Keratinocyte (primary cell): ENCODE results near the gene CTNNA3. TPM values are rescaled to one million over a fixed set of nuclear protein-coding genes. Genes with fewer than 3 reads are reported as not detected.

Experiments used
- DNase-seq: peaks from one replicate; pipeline ENCODE4 v3.0.0-alpha.2; 2011; ENCODE audit warnings: low read depth, missing footprints, low spot score
- FAIRE-seq: peaks from 2 replicates; lab custom pipeline; 2011; peaks lifted over from hg19 to GRCh38; lab: Jason Lieb, UNC
- H2AFZ ChIP-seq: 2 replicates; pipeline ENCODE4 v1.6.0; 2012; ENCODE audit warnings: low read length, control low read depth, inconsistent platforms; ENCODE audit not compliant: control insufficient read depth
- H3K27ac ChIP-seq: 2 replicates; pipeline ENCODE4 v1.5.1; 2011; ENCODE audit warnings: low read length; ENCODE audit not compliant: control insufficient read depth, insufficient read depth
- H3K27me3 ChIP-seq: 3 replicates; pipeline ENCODE4 v1.6.0; 2011; ENCODE audit warnings: low read length; ENCODE audit not compliant: control insufficient read depth, insufficient read depth; ENCODE audit errors: extremely low read depth
- H3K36me3 ChIP-seq, 2 experiments: 2 replicates in 1 of 2; 3 replicates in 1 of 2; pipeline ENCODE4 v1.5.1; 2011; ENCODE audit warnings: low read length in 2 of 2, mild to moderate bottlenecking in 1 of 2; ENCODE audit not compliant: control insufficient read depth in 2 of 2, insufficient read depth in 2 of 2; ENCODE audit errors: extremely low read depth in 1 of 2
- H3K4me1 ChIP-seq: 3 replicates; pipeline ENCODE4 v1.5.1; 2011; ENCODE audit warnings: low read length; ENCODE audit not compliant: control insufficient read depth, insufficient read depth; ENCODE audit errors: extremely low read depth
- H3K4me2 ChIP-seq: 3 replicates; pipeline ENCODE4 v1.6.0; 2011; ENCODE audit warnings: low read depth, low read length; ENCODE audit not compliant: control insufficient read depth, insufficient read depth; ENCODE audit errors: extremely low read depth
- H3K4me3 ChIP-seq, 3 experiments: fragments of 200-600 bp in 1 of 3; sonication (generic) in 1 of 3; 2 replicates in 2 of 3; 3 replicates in 1 of 3; pipeline ENCODE4 v1.5.1; 2011 to 2016; ENCODE audit warnings: low read length in 3 of 3, mild to moderate bottlenecking in 3 of 3, control low read depth in 2 of 3, inconsistent platforms in 1 of 3, low read depth in 1 of 3, mixed read lengths in 1 of 3, mixed run types in 1 of 3, moderate library complexity in 1 of 3; ENCODE audit not compliant: control insufficient read depth in 2 of 3, insufficient read depth in 2 of 3; ENCODE audit errors: extremely low read depth in 1 of 3
- H3K79me2 ChIP-seq: 2 replicates; pipeline ENCODE4 v1.6.0; 2012; ENCODE audit warnings: low read length; ENCODE audit not compliant: control insufficient read depth, insufficient read depth
- H3K9ac ChIP-seq: 3 replicates; pipeline ENCODE4 v1.6.0; 2011; ENCODE audit warnings: low read length; ENCODE audit not compliant: control insufficient read depth, insufficient read depth; ENCODE audit errors: extremely low read depth
- H3K9me1 ChIP-seq: 3 replicates; pipeline ENCODE4 v1.6.0; 2011; ENCODE audit warnings: low read length; ENCODE audit not compliant: control insufficient read depth, insufficient read depth; ENCODE audit errors: extremely low read depth
- H3K9me3 ChIP-seq: 2 replicates; pipeline ENCODE4 v1.5.1; 2012; ENCODE audit warnings: low read depth, low read length; ENCODE audit not compliant: control insufficient read depth
- H4K20me1 ChIP-seq: 3 replicates; pipeline ENCODE4 v1.6.0; 2011; ENCODE audit warnings: low read length; ENCODE audit not compliant: control insufficient read depth, insufficient read depth; ENCODE audit errors: extremely low read depth
- CTCF ChIP-seq, 3 experiments: IDR thresholded peaks in 1 of 3; conservative IDR thresholded peaks in 1 of 3; optimal IDR thresholded peaks in 1 of 3; 2 replicates in 2 of 3; 3 replicates in 1 of 3; pipeline versions ENCODE3 to v1.5.1; 2011; ENCODE audit warnings: low read length in 3 of 3, mild to moderate bottlenecking in 3 of 3, moderate library complexity in 2 of 3, control low read depth in 1 of 3, inconsistent platforms in 1 of 3; ENCODE audit not compliant: insufficient read depth in 2 of 3; ENCODE audit errors: extremely low read depth in 1 of 3
- EZH2 ChIP-seq: IDR thresholded peaks from one replicate; pipeline ENCODE4 v1.6.1; 2012; ENCODE audit warnings: inconsistent platforms, mild to moderate bottlenecking, low read length, moderate library complexity
- dilution Hi-C: fragments of 300-500 bp; cut with MboI; formaldehyde crosslinking; loops from one replicate; pipeline ENCODE4 v1.7.0; 2020; ENCODE audit warnings: low sequenced_read_pairs; ENCODE audit not compliant: extremely low pct_ligation_motif_present
- polyA plus RNA-seq, 5 experiments: library from polyadenylated mRNA; depleted of rRNA in 3 of 5; stranded (reverse) in 3 of 5; stranded (forward) in 1 of 5; unstranded in 1 of 5; fragments of >200 nt; gene quantifications; 1 replicate in 1 of 5; 2 replicates in 3 of 5; 3 replicates in 1 of 5; pipeline versions ENCODE4 v1.2.1 to v1.2.3, GENCODE V29; 2011 to 2012; ENCODE audit warnings: missing spikeins in 2 of 5, low read depth in 1 of 5, low replicate concordance in 1 of 5

Gene CTNNA3
- polyA plus RNA-seq, 1 donor (not counting 4 experiments of a cell fraction or from before 2014, with no cell fraction given) = 0.01 TPM

- dilution Hi-C loops = no loop called here
- no peaks in the 10 kb centered on the region for H3K9me1 ChIP-seq
- no peak for TF ChIP-seq CTCF (optimal IDR thresholded peaks at IDR 0.05 in 1 of 3, IDR thresholded peaks at IDR 0.05 in 1 of 3, conservative IDR thresholded peaks at IDR 0.05 in 1 of 3; ENCODE audit: extremely low read depth in 1 of 3, insufficient read depth in 2 of 3, low read length in 3 of 3)
- TF ChIP-seq EZH2 = no peak
- no peak overlapping the region for H3K4me2 ChIP-seq
- H3K79me2 ChIP-seq = no peaks in the 10 kb centered on the region
- H3K9ac ChIP-seq = no peak overlapping the region
- H3K27ac ChIP-seq = no peak overlapping the region
- H3K9me3 ChIP-seq = no peaks in the 10 kb centered on the region
- H3K4me1 ChIP-seq = no peaks in the 10 kb centered on the region
- H2AFZ ChIP-seq = no peak overlapping the region
- H3K36me3 ChIP-seq = no peaks in the 10 kb centered on the region
- DNase-seq = no peak
- H3K4me3 ChIP-seq = no peak overlapping the region
- H3K27me3 ChIP-seq = no peaks in the 10 kb centered on the region
- no peaks in the 10 kb centered on the region for H4K20me1 ChIP-seq
- no peak for FAIRE-seq
Observed at GRCh38 chr10:67385089-67385488, 310.9 kb downstream of the CTNNA3 start.

GRCh38 chr10:67331121-67331910, 364.7 kb downstream of the CTNNA3 start:
- Histone ChIP-seq H3K9me3 (no peaks in the 10 kb centered on the region), H3K27ac (no peak overlapping the region), H3K4me3 (no peak overlapping the region), H3K79me2 (no peaks in the 10 kb centered on the region), H4K20me1 (no peaks in the 10 kb centered on the region), H3K4me2 (no peak overlapping the region), H2AFZ (no peak overlapping the region), H3K4me1 (no peaks in the 10 kb centered on the region), H3K9ac (no peak overlapping the region), H3K27me3 (no peaks in the 10 kb centered on the region), H3K9me1 (no peaks in the 10 kb centered on the region), H3K36me3 (no peaks in the 10 kb centered on the region)
- FAIRE-seq (no peak), DNase-seq (no peak)
- TF ChIP-seq CTCF (optimal IDR thresholded peaks at IDR 0.05 in 1 of 3, IDR thresholded peaks at IDR 0.05 in 1 of 3, conservative IDR thresholded peaks at IDR 0.05 in 1 of 3; ENCODE audit: extremely low read depth in 1 of 3, insufficient read depth in 2 of 3, low read length in 3 of 3) (no peak), EZH2 (no peak)
- dilution Hi-C loops = no loop called here
